Bronchial epithelial cell (primary cell): Measurements from ENCODE around the gene MAP2K4. TPM values are rescaled to one million over a fixed set of nuclear protein-coding genes. Genes with fewer than 3 reads are reported as not detected.
"Not testable (repeated sequence)": the region's sequence is repeated elsewhere in the genome, so short reads cannot be mapped to it uniquely, and the experiment has no call there.

ENCODE experiments used
- DNase-seq: peaks from one replicate; pipeline ENCODE4 v3.0.0-alpha.2; 2010; ENCODE audit warnings: low read depth
- FAIRE-seq: peaks from 2 replicates; lab custom pipeline; 2011; peaks lifted over from hg19 to GRCh38; lab: Jason Lieb, UNC
- H3K27me3 ChIP-seq: 2 replicates; pipeline ENCODE4 v1.5.1; 2011; ENCODE audit warnings: low read length; ENCODE audit not compliant: control insufficient read depth, insufficient read depth
- H3K36me3 ChIP-seq: 2 replicates; pipeline ENCODE4 v1.5.1; 2011; ENCODE audit warnings: low read length; ENCODE audit not compliant: control insufficient read depth, insufficient read depth
- H3K4me3 ChIP-seq: 2 replicates; pipeline ENCODE4 v1.5.1; 2011; ENCODE audit warnings: mild to moderate bottlenecking, low read depth, low read length, control low read depth
- total RNA-seq: library from RNA; depleted of rRNA; stranded (reverse); fragments of >200 nt; gene quantifications from 2 replicates; pipeline ENCODE4 v1.2.1, GENCODE V29; 2014
- TF ChIP-seq, protein P1 (sequence below): IDR thresholded peaks from 2 replicates; pipeline ENCODE4 v1.5.1; 2011; ENCODE audit warnings: mild to moderate bottlenecking, moderate library complexity, low read length, control low read depth, inconsistent platforms; ENCODE audit not compliant: insufficient read depth, severe bottlenecking

Gene MAP2K4
- 27.9 and 29.8 TPM in 2 replicates for total RNA-seq

DNA sequence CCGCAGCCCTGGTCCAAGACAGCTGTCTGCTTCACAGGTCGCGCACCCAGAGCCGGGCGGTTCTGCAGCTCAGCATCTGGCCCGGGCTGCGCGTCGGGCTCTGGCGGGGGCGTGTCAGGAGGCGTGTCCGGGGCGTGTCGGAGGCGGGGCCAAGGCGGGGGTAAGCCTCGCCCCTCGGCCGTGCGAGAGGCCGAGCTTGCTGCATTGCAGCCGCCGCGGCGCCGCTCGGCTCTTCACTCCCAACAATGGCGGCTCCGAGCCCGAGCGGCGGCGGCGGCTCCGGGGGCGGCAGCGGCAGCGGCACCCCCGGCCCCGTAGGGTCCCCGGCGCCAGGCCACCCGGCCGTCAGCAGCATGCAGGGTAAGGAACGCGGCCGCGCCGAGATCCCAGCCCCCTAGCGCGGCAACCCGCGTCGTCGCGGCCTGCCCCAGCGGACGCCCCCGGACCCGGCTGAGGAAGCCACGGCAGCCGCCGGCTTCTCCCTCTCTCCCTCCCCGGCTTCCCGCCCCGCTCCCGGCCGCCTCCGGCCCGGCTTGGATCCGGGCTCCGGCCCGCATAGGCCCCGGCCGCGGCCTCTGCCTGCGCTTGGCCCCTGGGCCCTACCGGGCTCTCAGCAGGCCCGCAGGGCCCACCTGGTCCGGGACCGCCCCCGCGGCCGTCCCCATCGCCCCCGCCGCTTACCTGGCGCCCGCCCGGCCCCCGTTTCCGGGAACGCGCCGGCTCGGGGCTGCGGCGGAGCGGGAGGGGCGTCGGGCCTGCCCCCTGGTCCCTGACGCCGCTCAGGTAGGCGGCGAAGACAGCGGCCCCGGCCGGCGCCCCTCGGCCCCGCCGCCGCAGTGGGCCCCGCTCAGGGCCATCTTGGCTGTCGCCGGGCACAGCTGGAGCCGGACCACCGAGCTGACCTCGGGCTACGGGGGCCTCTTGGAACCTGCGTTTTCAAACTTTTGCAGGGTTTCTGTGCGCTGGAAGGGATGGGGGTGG is at the start of gene MAP2K4:
Gene MAP2K4 (plus strand): TSS at position 236 of the 981 bp plus-strand sequence. CDS start 10 bp downstream, at position 246.
- TF ChIP-seq, protein P1, sequence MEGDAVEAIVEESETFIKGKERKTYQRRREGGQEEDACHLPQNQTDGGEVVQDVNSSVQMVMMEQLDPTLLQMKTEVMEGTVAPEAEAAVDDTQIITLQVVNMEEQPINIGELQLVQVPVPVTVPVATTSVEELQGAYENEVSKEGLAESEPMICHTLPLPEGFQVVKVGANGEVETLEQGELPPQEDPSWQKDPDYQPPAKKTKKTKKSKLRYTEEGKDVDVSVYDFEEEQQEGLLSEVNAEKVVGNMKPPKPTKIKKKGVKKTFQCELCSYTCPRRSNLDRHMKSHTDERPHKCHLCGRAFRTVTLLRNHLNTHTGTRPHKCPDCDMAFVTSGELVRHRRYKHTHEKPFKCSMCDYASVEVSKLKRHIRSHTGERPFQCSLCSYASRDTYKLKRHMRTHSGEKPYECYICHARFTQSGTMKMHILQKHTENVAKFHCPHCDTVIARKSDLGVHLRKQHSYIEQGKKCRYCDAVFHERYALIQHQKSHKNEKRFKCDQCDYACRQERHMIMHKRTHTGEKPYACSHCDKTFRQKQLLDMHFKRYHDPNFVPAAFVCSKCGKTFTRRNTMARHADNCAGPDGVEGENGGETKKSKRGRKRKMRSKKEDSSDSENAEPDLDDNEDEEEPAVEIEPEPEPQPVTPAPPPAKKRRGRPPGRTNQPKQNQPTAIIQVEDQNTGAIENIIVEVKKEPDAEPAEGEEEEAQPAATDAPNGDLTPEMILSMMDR = no peak
- FAIRE-seq (no peak), DNase-seq (peak; percentile 59)
- Histone ChIP-seq H3K36me3 (no peaks in the 10 kb centered on the region), H3K27me3 (no peaks in the 10 kb centered on the region), H3K4me3 (peak within 1 kb of the TSS; percentile 67)

DNA sequence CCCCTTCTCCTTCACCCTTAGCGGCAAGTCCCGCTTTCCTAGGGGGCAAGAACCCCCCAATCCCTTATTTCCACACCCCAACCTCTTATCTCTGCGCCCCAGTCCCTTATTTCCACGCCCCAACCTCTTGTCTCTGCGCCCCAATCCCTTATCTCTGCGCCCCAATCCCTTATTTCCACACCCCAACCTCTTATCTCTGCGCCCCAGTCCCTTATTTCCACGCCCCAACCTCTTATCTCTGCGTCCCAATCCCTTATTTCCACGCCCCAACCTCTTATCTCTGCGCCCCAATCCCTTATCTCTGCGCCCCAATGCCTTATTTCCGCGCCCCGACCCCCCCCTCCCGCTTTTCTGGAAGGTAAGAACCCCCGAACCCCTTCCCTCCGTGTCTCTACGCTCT is 47.9 kb upstream of the MAP2K4 start:
- not testable (repeated sequence) for H3K36me3 ChIP-seq, FAIRE-seq, H3K27me3 ChIP-seq, H3K4me3 ChIP-seq, DNase-seq

DNA sequence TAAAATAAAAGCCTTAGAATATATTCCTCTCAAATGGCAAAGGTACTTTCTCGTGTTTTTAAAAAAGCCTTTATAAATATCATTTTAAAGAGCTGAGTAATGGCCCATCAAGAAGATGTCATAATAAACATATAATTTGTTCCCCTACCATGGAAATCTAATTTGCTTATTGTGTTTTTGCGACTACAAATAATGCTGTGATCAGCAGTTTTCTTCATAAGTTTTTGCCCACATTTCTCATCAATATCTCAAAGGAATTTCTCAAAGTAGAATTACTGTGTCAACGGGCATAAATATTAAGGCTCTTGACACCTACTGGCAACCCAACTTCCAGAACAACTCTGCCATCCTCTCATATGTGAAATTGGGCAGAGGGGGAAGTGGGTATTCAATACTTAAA is 40.9 kb upstream of the MAP2K4 start:
- H3K36me3 ChIP-seq = peaks cover 6% of the 10 kb centered on the region
- DNase-seq = no peak
- H3K4me3 ChIP-seq = no peak overlapping the region
- H3K27me3 ChIP-seq = no peaks in the 10 kb centered on the region
- FAIRE-seq = no peak
- TF ChIP-seq, protein P1 = no peak

DNA sequence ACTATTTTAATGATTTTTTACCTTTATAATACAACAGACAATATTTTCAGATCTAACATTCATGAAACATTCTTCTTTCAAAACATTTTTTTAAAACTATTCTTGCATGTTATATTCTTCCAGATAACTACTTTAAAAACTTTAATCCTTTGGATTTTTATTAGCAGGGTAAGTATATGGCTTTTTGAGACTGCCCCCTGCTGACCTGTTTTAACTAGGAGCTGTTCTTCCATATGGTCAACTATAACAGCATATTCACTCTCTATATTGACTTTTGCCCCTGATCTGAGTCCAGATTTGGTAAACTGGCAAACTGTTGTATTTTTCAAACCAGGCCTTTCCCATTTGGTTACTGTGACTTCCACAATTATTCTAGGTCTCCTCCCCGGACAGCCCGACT is 39.9 kb upstream of the MAP2K4 start:
- peak; percentile 29 for DNase-seq
- peaks cover 6% of the 10 kb centered on the region for H3K36me3 ChIP-seq
- TF ChIP-seq, protein P1 = peak; percentile 30
- H3K27me3 ChIP-seq = no peaks in the 10 kb centered on the region
- no peak overlapping the region for H3K4me3 ChIP-seq
- FAIRE-seq = no peak

DNA sequence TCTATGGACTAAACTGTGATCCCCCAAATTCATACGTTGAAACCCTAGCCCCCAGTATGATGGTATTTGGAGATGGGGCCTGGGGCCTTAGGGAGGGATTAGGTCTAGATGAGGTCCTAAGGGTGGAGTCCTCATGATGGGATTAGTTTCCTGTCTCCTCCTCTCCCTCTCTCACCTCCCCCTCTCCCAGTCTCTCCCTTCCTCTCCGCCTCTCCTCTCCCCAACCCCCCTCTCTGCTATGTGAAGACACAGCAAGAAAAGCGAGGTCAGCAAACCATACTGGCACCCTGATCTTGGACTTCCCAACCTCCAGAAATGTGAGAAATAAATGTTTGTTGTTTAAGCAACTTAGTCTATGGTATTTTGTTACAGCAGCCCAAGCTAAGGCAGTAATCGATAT is 38.8 kb upstream of the MAP2K4 start:
- TF ChIP-seq, protein P1 = no peak
- no peak for DNase-seq
- no peak overlapping the region for H3K4me3 ChIP-seq
- H3K36me3 ChIP-seq = peaks cover 6% of the 10 kb centered on the region
- H3K27me3 ChIP-seq = no peaks in the 10 kb centered on the region
- no peak for FAIRE-seq

DNA sequence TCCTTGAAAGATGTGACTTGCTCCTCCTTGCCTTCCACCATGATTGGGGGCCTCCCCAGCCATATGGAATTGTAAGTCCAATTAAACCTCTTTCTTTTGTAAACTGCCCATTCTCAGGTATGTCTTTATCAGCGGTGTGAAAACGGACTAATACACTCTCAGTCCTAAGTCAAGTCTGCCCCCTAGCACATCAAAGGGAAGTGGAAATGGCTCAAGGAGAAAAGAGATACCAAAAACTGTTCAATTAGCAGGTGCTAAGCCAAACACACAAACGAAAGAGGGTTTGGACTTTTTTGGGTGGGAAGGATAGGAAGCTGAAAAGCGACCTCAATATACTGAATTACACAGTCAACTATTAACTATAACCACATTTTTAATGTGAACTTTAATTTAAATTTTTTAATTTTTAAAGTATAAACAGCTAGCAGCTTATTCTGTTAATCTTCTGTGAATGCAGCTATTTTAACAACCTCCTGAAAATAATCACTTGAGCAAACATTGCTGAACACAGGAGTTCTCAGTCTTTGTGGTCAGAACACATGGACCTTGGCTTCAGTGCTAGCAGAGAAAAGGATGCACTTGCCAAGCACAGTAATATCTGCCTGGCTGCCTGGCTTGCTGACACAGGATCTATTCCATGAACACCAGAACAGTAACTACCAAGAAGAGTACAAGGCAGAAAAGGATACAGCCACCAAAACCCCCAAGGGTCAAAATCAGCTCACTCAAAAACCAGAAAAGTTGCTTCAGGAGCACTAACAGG is 34.3 kb upstream of the MAP2K4 start:
- peaks cover 3% of the 10 kb centered on the region for H3K36me3 ChIP-seq
- FAIRE-seq (no peak), DNase-seq (no peak)
- H3K4me3 ChIP-seq = no peak overlapping the region
- TF ChIP-seq, protein P1 = no peak
- H3K27me3 ChIP-seq = no peaks in the 10 kb centered on the region
